Measurements from ENCODE around the gene CNDP2.
A peak's percentile ranks its signal among the peaks of the same experiment; 100 is the strongest.

GRCh38 chr18:74493689-74494088, 2.5 kb upstream of the CNDP2 start:
- TF ChIP-seq CTCF (IDR thresholded peaks at IDR 0.05), result peak; percentile 21 to 47 (median 21)
- TF ChIP-seq POLR2A (IDR thresholded peaks at IDR 0.05), result no peak
